Muscle of arm (tissue), 12 donors: ENCODE measurements around the gene DHCR7. TPM values are rescaled to one million over a fixed set of nuclear protein-coding genes. Genes with fewer than 3 reads are reported as not detected.

ENCODE experiments used
- DNase-seq: peaks from one replicate; pipeline ENCODE4 v3.0.0-alpha.2; 2013
- polyA plus RNA-seq, 12 donors: library from polyadenylated mRNA; unstranded; fragments of 120-200 nt; gene quantifications; one replicate each; pipeline ENCODE4 v1.2.1, GENCODE V29; 2013; ENCODE audit not compliant: insufficient read length in 12 of 12

DHCR7 gene
- polyA plus RNA-seq, 12 donors = 9.5 to 36.8 (median 12.8) TPM; not detected in 1

GRCh38 chr11:71420455-71421241 lies 27.5 kb downstream of the DHCR7 start:
- DNase-seq = no peak

DNA sequence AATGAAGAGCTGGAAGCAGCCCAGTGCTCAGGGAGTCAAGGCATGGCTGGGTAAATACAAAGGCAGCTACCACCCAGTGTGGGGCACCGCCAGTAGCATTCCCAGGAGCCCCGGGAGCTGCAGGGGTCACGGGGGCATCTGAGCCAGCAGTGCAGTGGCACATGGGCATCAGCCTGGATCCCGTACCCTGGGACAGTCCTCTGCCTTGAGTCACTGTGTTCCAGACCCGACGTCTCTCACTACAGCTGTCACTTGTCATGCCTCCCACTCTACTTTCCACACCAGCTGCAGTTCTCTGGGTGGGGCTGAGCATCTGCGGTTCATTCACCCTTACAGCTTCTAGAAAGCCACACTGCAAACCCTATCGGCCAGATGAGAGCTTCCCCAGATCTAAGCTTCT lies 29.6 kb downstream of the DHCR7 start:
- peak; percentile 31 for DNase-seq

- no peak for DNase-seq
These were observed 33.5 kb downstream of the DHCR7 start for GRCh38 chr11:71414645-71415044.

- DNase-seq = no peak
These were observed 37.7 kb downstream of the DHCR7 start for GRCh38 chr11:71410363-71410966.

- DNase-seq = no peak
These were observed 39.4 kb downstream of the DHCR7 start for GRCh38 chr11:71408826-71409225.

- DNase-seq = no peak
These were observed 40.8 kb downstream of the DHCR7 start for GRCh38 chr11:71407356-71407755.

DNA sequence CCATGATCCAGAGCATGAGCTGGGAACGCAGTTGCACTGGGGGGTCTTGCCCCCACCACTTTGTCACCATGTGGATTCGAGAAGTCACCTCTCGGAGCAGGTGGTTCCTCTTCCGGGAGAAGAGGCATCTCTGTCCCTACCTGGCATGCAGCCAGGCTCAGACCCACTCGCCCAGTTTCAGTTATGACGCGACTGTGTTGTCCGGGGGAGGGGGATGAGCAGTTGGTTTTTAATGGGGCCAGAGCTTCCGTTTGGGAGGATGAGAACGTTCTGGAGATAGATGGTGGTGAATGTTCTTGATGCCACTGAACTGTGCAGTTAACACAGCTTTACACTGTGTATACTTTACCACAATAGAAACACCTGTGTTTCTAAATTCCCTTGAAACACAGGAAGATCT lies 41.5 kb downstream of the DHCR7 start:
- no peak for DNase-seq

GRCh38 chr11:71404209-71404608 lies 44.0 kb downstream of the DHCR7 start:
- DNase-seq = no peak

DNA sequence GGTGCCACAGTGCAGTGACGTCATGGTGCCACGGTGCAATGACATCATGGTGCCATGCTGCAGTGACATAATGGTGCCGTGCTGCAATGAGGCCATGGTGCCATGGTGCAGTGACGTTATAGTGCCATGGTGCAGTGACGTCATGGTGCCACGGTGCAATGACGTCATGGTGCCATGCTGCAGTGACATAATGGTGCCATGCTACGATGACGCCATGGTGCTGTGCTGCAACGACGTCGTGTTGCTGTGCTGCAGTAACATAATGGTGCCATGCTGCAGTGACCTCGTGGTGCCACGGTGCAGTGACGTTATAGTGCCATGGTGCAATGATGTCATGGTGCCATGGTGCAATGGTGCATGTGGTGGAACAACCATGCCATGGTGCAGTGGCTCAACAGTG lies 45.3 kb downstream of the DHCR7 start:
- no peak for DNase-seq

- DNase-seq = no peak
These were observed 48.0 kb downstream of the DHCR7 start for GRCh38 chr11:71400216-71400615.

GRCh38 chr11:71399341-71399740 lies 48.9 kb downstream of the DHCR7 start:
- DNase-seq = no peak

- DNase-seq = no peak
These were observed 50.2 kb downstream of the DHCR7 start for GRCh38 chr11:71397961-71398360.

DNA sequence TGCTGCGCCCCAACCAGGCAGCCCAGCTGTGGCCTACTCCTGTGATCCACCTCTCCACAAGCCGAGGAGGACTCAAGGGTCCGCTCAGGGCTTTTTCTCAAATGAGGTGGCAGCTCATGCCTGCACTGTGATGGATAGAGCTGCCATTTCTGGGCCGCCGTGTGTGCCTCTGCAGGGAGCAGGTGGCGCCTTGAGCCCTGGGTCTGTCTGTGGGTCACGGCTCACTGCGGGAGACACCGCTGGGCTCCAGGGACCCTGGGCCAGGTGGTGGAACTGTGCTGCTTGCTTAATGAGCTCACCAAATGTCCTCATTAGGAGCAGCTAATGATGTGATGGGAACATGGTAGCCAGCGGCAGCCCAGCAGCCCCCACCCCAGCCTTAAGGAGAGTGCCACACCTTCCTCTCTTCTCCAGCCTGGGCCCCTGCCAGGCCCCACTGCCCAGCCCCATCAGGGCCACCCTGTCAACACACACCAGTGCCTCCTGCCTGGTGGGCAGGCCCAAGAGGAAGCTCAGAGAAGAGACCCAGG lies 50.8 kb downstream of the DHCR7 start:
- no peak for DNase-seq

GRCh38 chr11:71396548-71397123 lies 51.6 kb downstream of the DHCR7 start:
- DNase-seq = no peak

DNA sequence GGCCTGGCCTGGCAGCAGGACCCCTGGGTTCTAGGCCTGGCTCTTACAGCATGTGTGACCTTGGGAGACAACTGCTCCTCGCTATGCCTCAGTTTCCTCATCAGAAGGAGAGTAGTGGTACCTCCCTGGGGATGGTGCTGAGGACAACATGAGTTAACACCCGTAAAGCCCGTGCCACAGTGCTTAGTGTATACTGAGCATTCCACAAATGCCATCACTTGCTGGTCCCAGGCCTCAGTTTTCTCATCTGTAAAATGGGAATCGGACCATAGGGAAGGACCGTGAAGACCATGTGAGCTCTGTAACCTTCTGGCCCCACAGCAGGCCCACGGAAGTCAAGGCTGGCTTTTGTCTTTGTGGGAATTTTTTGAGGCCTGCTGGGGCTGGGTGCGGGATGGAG lies 52.4 kb downstream of the DHCR7 start:
- DNase-seq = no peak

- DNase-seq = no peak
These were observed 53.0 kb downstream of the DHCR7 start for GRCh38 chr11:71395263-71395560.

GRCh38 chr11:71393283-71393682 lies 54.9 kb downstream of the DHCR7 start:
- no peak for DNase-seq

- peak; percentile 35 for DNase-seq
These were observed 56.4 kb downstream of the DHCR7 start for GRCh38 chr11:71391796-71392195.

DNA sequence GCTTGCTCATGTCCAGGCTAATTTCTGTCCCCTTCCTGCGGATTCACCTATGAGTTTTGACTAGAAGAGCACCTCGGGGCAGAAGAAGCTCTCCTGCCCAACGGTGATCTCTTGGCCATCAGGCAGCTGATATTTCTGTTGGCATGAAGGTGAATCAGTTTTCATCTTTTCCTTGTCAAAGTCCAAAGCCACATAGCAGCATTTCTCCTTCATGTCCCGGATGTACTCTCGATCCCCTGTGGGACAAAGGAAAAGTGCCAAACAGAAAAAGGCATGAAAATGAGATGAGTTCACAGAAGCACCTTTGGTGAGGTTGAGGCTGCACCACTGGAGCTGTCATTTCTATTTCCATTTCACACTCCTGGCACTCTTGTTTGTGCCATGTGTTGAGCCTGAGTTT lies 56.8 kb downstream of the DHCR7 start:
- no peak for DNase-seq

DNA sequence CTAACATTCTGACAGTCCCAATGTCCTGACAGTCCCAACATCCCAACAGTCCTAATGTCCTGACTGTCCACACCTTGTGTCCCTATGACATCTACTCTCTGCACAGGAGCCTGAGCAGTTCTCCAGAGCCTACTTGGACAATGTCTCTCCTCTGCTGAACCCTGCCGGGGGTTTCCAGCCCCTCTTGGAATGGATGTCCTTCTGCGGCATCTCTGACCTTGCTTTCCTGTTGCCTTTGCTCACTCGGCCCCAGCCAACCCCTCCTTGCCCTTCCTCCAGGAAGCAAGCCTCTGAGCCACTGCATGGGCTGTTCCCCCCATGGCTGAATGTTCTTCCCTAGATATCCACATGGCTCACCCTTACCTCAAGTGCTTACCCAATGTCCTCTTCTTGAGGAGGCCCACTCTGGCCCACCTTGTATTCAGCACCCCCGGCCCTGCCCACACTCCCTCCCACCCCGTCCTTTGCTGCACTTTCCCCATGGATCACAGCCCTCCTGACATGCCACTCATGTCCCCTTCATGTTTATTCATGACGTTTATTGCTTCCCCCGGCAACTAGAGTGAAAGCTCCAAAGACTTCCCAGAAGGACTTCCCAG lies 59.5 kb downstream of the DHCR7 start:
- no peak for DNase-seq

- DNase-seq = no peak
These were observed 60.2 kb downstream of the DHCR7 start for GRCh38 chr11:71387784-71388636.

- DNase-seq = no peak
These were observed 61.0 kb downstream of the DHCR7 start for GRCh38 chr11:71387200-71387599.
